Measurements from ENCODE around the gene PCDHGA6.
A peak's percentile ranks its signal among the peaks of the same experiment; 100 is the strongest.
"Not testable (repeated sequence)": the region's sequence is repeated elsewhere in the genome, so short reads cannot be mapped to it uniquely, and the experiment has no call there.

PCDHGA6 gene

DNA sequence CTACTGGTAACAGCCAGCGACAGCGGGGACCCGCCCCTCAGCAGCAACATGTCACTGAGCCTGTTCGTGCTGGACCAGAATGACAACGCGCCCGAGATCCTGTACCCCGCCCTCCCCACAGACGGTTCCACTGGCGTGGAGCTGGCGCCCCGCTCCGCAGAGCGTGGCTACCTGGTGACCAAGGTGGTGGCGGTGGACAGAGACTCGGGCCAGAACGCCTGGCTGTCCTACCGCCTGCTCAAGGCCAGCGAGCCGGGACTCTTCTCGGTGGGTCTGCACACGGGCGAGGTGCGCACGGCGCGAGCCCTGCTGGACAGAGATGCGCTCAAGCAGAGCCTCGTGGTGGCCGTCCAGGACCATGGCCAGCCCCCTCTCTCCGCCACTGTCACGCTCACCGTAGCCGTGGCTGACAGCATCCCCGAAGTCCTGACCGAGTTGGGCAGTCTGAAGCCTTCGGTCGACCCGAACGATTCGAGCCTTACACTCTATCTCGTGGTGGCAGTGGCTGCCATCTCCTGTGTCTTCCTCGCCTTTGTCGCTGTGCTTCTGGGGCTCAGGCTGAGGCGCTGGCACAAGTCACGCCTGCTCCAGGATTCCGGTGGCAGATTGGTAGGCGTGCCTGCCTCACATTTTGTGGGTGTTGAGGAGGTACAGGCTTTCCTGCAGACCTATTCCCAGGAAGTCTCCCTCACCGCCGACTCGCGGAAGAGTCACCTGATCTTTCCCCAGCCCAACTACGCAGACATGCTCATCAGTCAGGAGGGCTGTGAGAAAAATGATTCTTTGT lies 20.9 kb downstream of the PCDHGA6 start:
- not testable (repeated sequence) for DNase-seq

GRCh38 chr5:141397756-141398551 lies 24.3 kb downstream of the PCDHGA6 start, which contains the start of gene PCDHGB5:
Gene PCDHGB5 (plus strand): TSS chr5:141397947. CDS start chr5:141398128, 181 bp downstream.
- DNase-seq: peak; percentile 36 to 58

DNA sequence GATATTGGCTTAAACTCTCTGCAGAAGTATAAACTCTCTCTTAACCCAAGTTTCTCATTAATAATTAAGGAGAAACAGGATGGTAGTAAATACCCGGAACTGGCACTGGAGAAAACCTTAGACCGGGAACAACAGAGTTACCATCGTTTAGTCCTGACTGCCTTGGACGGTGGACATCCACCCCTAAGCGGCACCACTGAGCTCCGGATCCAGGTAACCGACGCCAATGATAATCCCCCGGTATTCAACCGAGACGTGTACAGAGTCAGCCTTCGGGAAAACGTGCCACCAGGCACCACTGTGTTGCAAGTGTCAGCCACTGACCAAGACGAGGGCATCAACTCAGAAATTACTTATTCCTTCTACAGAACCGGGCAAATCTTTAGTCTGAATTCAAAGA lies 24.9 kb downstream of the PCDHGA6 start:
- DNase-seq: no peak

- DNase-seq: no peak
These were observed 26.0 kb downstream of the PCDHGA6 start for GRCh38 chr5:141399555-141400258.

DNA sequence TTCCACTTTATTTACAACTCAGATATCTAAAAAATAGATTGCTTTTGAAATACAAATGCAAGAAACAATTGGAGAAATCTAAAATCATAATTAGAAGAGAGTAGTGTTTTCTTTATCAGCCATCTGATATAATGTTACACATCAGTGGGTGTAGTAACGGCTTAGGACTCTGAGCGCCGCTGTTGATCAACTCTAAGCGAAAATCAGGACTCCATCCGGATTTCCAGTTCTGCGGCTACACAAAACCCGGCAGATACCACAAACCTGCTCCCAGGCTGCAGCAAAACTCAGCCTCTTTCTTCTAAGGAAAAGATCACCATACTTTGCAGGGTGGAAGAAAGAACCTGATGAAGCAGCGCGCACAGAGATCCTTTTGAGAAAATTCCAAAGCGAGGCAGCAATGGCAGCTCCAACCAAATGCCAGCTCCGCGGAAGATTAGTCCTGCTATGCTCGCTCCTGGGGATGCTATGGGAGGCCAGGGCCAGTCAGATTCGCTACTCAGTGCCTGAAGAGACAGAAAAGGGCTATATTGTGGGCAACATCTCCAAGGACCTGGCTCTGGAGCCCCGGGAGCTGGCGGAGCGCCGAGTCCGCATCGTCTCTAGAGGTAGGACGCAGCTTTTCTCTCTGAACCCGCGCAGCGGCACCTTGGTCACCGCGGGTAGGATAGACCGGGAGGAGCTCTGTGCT lies 29.0 kb downstream of the PCDHGA6 start, which contains the start of gene PCDHGA9:
Gene PCDHGA9 (plus strand): TSS at position 226 of the 691 bp plus-strand sequence. CDS start 175 bp downstream, at position 401.
- no peak for DNase-seq

GRCh38 chr5:141403387-141403786 lies 29.7 kb downstream of the PCDHGA6 start:
- no peak for DNase-seq

DNA sequence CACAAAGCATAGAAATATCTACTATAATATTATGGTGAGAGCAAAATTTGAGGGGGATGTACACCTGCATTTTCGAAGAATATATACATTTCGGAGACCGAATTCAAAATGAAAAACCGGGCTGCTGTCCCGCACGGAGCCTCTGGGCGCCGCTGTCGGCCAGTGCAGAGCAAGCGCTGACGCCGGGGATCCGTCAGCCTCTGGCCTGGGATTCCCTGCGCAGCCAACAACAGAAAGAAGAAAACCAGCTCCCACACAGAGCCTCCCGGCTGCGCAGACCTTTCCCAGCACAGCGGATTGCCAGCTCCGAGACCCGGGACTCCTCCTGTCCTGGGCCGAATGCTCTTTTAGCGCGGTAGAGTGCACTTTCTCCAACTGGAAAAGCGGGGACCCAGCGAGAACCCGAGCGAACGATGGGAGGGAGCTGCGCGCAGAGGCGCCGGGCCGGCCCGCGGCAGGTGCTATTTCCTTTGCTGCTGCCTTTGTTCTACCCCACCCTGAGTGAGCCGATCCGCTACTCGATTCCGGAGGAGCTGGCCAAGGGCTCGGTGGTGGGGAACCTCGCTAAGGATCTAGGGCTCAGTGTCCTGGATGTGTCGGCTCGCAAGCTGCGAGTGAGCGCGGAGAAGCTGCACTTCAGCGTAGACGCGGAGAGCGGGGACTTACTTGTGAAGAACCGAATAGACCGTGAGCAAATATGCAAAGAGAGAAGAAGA lies 34.3 kb downstream of the PCDHGA6 start, which contains the start of gene PCDHGB6:
Gene PCDHGB6 (plus strand): TSS at position 232 of the 716 bp plus-strand sequence. CDS start 182 bp downstream, at position 414.
- DNase-seq: peak; percentile 49 to 61

DNA sequence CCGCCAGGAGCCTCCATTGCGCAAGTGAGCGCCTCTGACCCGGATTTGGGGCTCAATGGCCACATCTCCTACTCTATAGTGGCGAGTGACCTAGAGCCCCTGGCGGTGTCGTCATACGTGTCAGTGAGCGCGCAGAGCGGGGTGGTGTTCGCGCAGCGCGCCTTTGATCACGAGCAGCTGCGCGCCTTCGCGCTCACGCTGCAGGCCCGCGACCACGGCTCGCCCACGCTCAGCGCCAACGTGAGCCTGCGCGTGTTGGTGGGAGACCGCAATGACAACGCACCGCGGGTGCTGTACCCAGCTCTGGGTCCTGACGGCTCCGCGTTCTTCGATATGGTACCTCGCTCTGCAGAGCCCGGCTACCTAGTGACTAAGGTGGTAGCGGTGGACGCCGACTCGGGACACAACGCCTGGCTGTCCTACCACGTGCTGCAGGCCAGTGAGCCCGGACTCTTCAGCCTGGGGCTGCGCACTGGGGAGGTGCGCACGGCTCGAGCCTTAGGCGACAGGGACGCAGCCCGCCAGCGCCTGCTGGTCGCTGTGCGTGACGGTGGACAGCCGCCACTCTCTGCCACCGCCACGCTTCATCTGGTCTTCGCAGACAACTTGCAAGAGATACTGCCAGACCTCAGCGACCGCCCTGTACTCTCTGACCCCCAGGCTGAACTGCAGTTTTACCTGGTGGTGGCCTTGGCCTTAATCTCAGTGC lies 36.1 kb downstream of the PCDHGA6 start:
- DNase-seq: no peak

DNA sequence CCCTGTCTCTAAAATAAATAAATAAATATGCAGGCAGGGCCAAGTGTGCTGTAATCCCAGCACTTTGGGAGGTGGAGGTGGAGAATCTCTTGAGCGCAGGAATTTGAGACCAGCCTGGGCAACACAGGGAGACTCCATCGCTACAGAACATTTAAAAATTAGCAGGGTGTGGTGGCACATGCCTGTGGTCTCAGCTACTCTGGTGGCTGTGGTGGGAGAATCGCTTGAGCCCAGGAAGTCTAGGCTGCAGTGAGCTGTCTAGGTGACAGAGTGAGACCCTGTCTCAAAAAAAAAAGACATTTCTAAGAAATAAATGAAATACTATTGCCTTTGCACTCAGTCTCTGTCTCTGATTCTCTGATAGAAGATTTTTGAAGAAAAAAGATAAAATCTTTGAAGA lies 37.9 kb downstream of the PCDHGA6 start:
- no peak for DNase-seq

DNA sequence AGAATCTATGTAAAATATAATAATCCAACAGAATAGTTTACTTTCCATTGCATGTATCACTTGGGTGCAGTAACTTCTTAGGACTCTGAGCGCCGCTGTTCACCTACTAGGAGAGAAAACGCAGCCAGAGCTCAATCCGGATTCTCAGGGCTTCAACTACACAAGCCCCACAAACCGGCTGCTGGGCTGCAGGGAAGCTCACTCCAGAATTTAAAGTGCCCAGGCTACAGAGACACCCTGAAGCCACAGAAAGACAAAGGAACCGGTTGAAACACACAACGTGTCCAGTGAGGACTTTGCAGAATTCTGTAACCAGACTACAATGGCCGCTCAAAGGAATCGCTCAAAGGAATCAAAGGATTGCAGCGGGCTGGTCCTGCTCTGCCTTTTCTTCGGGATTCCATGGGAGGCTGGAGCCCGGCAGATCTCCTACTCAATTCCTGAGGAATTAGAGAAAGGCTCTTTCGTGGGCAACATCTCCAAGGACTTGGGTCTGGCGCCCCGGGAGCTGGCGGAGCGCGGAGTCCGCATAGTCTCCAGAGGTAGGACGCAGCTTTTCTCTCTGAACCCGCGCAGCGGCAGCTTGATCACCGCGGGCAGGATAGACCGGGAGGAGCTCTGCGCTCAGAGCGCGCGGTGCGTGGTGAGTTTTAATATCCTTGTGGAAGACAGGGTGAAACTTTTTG lies 39.3 kb downstream of the PCDHGA6 start, which contains the start of gene PCDHGA10:
Gene PCDHGA10 (plus strand): TSS at position 134 of the 686 bp plus-strand sequence. CDS start 189 bp downstream, at position 323.
- peak; percentile 58 to 61 for DNase-seq

GRCh38 chr5:141413540-141414069 lies 39.9 kb downstream of the PCDHGA6 start:
- DNase-seq: no peak

DNA sequence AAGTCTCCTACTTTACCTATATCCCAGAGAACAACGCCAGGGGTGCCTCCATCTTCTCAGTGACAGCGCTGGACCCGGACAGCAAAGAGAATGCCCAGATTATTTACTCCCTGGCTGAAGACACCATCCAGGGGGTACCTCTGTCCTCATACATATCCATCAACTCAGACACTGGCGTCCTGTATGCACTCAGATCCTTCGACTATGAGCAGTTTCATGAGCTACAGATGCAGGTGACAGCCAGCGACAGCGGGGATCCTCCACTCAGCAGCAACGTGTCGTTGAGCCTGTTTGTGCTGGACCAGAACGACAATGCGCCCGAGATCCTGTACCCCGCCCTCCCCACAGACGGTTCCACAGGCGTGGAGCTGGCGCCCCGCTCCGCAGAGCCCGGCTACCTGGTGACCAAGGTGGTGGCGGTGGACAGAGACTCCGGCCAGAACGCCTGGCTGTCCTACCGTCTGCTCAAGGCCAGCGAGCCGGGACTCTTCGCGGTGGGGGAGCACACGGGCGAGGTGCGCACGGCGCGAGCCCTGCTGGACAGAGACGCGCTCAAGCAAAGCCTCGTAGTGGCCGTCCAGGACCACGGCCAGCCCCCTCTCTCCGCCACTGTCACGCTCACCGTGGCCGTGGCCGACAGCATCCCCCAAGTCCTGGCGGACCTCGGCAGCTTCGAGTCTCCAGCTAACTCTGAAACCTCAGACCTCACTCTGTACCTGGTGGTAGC lies 41.0 kb downstream of the PCDHGA6 start:
- not testable (repeated sequence) for DNase-seq

DNA sequence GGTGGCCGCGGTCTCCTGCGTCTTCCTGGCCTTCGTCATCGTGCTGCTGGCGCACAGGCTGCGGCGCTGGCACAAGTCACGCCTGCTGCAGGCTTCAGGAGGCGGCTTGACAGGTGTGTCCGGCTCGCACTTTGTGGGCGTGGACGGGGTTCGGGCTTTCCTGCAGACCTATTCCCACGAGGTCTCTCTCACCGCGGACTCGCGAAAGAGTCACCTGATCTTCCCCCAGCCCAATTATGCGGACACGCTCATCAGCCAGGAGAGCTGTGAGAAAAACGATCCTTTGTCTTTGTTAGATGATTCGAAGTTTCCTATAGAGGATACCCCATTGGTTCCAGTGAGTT lies 41.6 kb downstream of the PCDHGA6 start:
- not testable (repeated sequence) for DNase-seq

GRCh38 chr5:141417494-141418172 lies 43.9 kb downstream of the PCDHGA6 start, which contains the start of gene PCDHGB7:
Gene PCDHGB7 (plus strand): TSS chr5:141417677. CDS start chr5:141417860, 183 bp downstream.
- peak; percentile 49 to 72 for DNase-seq

DNA sequence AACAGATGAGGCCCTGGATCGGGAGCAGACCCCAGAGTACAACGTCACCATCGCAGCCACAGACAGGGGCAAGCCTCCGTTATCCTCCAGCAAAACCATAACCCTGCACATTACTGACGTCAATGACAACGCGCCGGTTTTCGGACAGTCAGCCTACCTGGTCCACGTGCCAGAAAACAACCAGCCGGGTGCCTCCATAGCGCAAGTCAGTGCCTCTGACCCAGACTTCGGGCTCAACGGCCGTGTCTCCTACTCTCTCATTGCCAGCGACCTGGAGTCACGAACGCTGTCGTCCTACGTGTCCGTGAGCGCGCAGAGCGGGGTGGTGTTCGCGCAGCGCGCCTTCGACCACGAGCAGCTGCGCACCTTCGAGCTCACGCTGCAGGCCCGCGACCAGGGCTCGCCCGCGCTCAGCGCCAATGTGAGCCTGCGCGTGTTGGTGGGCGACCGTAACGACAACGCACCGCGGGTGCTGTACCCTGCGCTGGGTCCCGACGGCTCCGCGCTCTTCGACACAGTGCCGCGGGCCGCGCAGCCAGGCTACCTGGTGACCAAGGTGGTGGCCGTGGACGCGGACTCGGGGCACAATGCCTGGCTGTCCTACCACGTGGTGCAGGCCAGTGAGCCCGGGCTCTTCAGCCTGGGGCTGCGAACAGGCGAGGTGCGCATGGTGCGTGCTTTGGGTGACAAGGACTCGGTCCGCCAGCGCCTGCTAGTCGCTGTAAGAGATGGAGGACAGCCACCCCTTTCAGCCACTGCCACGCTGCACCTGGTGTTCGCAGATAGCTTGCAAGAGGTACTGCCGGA lies 45.6 kb downstream of the PCDHGA6 start:
- DNase-seq: no peak

DNA sequence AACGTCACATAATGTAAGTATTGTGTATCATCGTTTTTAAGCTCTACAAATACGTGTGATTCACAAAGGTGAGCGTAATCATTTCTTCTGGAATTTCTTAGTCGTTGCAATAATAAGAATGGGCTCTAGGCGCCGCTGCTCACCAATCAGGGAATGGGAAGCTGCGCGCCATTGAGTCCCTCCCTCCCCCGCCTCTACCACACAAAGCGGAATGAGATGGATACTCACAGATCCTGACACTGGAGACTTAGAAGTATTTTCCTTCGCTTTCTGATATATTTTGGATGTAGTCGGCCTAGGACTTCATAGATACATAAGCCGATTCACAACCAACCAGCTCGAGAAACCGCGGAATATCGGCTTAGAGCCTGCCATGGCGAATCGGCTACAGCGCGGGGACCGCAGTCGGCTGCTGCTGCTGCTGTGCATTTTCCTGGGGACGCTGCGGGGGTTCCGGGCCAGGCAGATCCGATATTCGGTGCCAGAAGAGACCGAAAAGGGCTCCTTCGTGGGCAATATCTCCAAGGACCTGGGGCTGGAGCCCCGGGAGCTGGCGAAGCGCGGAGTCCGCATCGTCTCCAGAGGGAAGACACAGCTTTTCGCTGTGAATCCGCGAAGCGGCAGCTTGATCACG lies 47.3 kb downstream of the PCDHGA6 start, which contains the start of gene PCDHGA11:
Gene PCDHGA11 (plus strand): TSS at position 197 of the 634 bp plus-strand sequence. CDS start 177 bp downstream, at position 374.
- DNase-seq: peak; percentile 42 to 60

- DNase-seq: no peak
These were observed 47.8 kb downstream of the PCDHGA6 start for GRCh38 chr5:141421489-141421855.

All from stimulated activated CD4-positive, alpha-beta T cell treated with anti-CD3 and anti-CD28 coated beads, Interleukin-2, amount 100 ng/mL, for 24 hours (primary cell).